SK-N-SH treated with all-trans-retinoic acid at 6 μM for 48 hours (cell line): Measurements from ENCODE around the gene IL4R.

ENCODE experiments used
- ATAC-seq: fragments of 200-7000 bp; cut with Tn5 transposase; 3 replicates; pipeline ENCODE4 v1.9.1; 2020; ENCODE audit warnings: mild to moderate bottlenecking, moderate library complexity
- ARNTL ChIP-seq: fragments of 450-650 bp; formaldehyde crosslinking; IDR thresholded peaks from 2 replicates; pipeline ENCODE4 v1.5.0; 2020; ENCODE audit warnings: low read depth, mild to moderate bottlenecking, moderate library complexity, borderline replicate concordance
- BACH2 ChIP-seq: fragments of 250-450 bp; sonication (Bioruptor Pico); IDR thresholded peaks from 2 replicates; pipeline ENCODE4 v1.9.0; 2021; ENCODE audit warnings: mild to moderate bottlenecking, borderline replicate concordance
- ESRRG ChIP-seq: fragments of 250-450 bp; sonication (Bioruptor Pico); IDR thresholded peaks from 2 replicates; pipeline ENCODE4 v1.6.1; 2021; ENCODE audit warnings: mild to moderate bottlenecking
- ISL1 ChIP-seq: fragments of 250-450 bp; sonication (Bioruptor Pico); IDR thresholded peaks from 2 replicates; pipeline ENCODE4 v2.1.2; 2022; ENCODE audit warnings: mild to moderate bottlenecking, moderate library complexity
- OSR1 ChIP-seq: fragments of 250-450 bp; sonication (Bioruptor Pico); IDR thresholded peaks from 2 replicates; pipeline ENCODE4 v1.8.0; 2022; ENCODE audit warnings: moderate library complexity, mild to moderate bottlenecking, inconsistent platforms
- POU6F1 ChIP-seq: fragments of 250-450 bp; sonication (Bioruptor Pico); IDR thresholded peaks from 2 replicates; pipeline ENCODE4 v1.8.0; 2021; ENCODE audit warnings: low read depth, mild to moderate bottlenecking, moderate library complexity, borderline replicate concordance
- RARB ChIP-seq: fragments of 250-450 bp; sonication (Bioruptor Pico); IDR thresholded peaks from 2 replicates; pipeline ENCODE4 v1.8.0; 2021; ENCODE audit warnings: mild to moderate bottlenecking, moderate library complexity
- SNAI2 ChIP-seq: fragments of 250-450 bp; sonication (Bioruptor Pico); IDR thresholded peaks from 2 replicates; pipeline ENCODE4 v1.5.0; 2020; ENCODE audit warnings: mild to moderate bottlenecking, moderate library complexity
- TOX ChIP-seq: fragments of 250-450 bp; sonication (Bioruptor Pico); IDR thresholded peaks from 2 replicates; pipeline ENCODE4 v1.8.0; 2021; ENCODE audit warnings: mild to moderate bottlenecking, moderate library complexity, borderline replicate concordance
- ZFP3 ChIP-seq: fragments of 250-450 bp; sonication (Bioruptor Pico); IDR thresholded peaks from 2 replicates; pipeline ENCODE4 v1.5.0; 2020; ENCODE audit warnings: mild to moderate bottlenecking, moderate library complexity
- ZNF565 ChIP-seq: fragments of 450-650 bp; formaldehyde crosslinking; conservative IDR thresholded peaks from 2 replicates; pipeline ENCODE4 v1.5.0; 2020; ENCODE audit warnings: low read depth, mild to moderate bottlenecking, moderate library complexity
- ZNF8 ChIP-seq: fragments of 450-650 bp; formaldehyde crosslinking; IDR thresholded peaks from 2 replicates; pipeline ENCODE4 v1.5.0; 2020; ENCODE audit warnings: mild to moderate bottlenecking, moderate library complexity
- TF ChIP-seq, protein P1 (sequence below): fragments of 250-450 bp; sonication (Bioruptor Pico); IDR thresholded peaks from 2 replicates; pipeline ENCODE4 v1.5.1; 2021; ENCODE audit warnings: mild to moderate bottlenecking, moderate library complexity
- TF ChIP-seq, protein P2 (sequence below): fragments of 250-450 bp; sonication (Bioruptor Pico); IDR thresholded peaks from 2 replicates; pipeline ENCODE4 v1.5.1; 2020; ENCODE audit warnings: low read depth, mild to moderate bottlenecking, moderate library complexity
- TF ChIP-seq, protein P3 (sequence below): fragments of 250-450 bp; sonication (Bioruptor Pico); IDR thresholded peaks from 2 replicates; pipeline ENCODE4 v1.5.0; 2020; ENCODE audit warnings: mild to moderate bottlenecking, moderate library complexity

The IL4R gene

DNA sequence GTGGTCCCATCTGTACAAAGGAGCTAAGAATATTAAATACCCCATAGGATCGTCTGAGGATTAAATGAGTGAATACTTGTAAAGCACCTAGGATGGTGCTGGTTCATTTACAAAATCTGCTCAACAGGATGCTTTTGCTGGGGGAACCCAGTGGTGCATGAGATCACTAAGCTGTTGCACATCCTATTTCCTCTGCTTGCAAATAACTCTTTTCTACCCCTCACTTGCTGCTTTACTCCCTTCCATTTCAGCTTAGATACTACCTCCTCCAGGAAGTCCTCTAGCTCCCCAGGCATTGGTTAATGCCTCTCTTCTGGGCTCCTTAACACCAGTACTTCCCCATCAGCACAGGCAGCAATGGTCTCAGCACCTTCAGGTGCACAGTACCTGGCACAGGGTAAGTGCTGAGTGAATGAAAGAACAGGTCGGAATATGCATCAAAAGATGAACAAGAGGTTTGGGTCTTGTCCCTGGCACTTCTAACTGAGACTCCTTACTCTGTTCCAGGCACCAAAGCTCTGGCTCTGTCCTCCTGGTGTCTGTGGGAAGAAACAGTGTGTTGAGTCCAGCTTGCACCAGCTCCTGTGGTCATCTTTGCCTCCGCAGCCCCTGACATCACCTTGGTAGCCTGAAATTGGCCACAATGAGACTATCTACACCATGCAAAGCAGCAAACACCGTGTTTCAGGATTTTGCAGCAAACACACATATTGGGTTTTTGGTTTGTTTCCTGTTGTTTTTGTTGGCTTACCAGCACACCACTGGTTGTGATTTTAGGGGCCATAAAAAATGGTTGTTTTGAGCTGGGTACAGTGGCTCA lies 64.1 kb downstream of the IL4R start (continued):
- TF ChIP-seq ISL1 (CRISPR knock-in tag), result no peak
- TF ChIP-seq ZNF8 (CRISPR knock-in tag), result no peak
- TF ChIP-seq TOX (CRISPR knock-in tag), result no peak
- TF ChIP-seq SNAI2 (CRISPR knock-in tag), result no peak
- TF ChIP-seq, protein P1, sequence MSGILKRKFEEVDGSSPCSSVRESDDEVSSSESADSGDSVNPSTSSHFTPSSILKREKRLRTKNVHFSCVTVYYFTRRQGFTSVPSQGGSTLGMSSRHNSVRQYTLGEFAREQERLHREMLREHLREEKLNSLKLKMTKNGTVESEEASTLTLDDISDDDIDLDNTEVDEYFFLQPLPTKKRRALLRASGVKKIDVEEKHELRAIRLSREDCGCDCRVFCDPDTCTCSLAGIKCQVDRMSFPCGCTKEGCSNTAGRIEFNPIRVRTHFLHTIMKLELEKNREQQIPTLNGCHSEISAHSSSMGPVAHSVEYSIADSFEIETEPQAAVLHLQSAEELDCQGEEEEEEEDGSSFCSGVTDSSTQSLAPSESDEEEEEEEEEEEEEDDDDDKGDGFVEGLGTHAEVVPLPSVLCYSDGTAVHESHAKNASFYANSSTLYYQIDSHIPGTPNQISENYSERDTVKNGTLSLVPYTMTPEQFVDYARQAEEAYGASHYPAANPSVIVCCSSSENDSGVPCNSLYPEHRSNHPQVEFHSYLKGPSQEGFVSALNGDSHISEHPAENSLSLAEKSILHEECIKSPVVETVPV (CRISPR knock-in tag), result no peak
- TF ChIP-seq, protein P2, sequence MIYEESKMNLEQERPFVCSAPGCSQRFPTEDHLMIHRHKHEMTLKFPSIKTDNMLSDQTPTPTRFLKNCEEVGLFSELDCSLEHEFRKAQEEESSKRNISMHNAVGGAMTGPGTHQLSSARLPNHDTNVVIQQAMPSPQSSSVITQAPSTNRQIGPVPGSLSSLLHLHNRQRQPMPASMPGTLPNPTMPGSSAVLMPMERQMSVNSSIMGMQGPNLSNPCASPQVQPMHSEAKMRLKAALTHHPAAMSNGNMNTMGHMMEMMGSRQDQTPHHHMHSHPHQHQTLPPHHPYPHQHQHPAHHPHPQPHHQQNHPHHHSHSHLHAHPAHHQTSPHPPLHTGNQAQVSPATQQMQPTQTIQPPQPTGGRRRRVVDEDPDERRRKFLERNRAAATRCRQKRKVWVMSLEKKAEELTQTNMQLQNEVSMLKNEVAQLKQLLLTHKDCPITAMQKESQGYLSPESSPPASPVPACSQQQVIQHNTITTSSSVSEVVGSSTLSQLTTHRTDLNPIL (CRISPR knock-in tag), result no peak
- TF ChIP-seq RARB (CRISPR knock-in tag), result no peak

- TF ChIP-seq, protein P3, sequence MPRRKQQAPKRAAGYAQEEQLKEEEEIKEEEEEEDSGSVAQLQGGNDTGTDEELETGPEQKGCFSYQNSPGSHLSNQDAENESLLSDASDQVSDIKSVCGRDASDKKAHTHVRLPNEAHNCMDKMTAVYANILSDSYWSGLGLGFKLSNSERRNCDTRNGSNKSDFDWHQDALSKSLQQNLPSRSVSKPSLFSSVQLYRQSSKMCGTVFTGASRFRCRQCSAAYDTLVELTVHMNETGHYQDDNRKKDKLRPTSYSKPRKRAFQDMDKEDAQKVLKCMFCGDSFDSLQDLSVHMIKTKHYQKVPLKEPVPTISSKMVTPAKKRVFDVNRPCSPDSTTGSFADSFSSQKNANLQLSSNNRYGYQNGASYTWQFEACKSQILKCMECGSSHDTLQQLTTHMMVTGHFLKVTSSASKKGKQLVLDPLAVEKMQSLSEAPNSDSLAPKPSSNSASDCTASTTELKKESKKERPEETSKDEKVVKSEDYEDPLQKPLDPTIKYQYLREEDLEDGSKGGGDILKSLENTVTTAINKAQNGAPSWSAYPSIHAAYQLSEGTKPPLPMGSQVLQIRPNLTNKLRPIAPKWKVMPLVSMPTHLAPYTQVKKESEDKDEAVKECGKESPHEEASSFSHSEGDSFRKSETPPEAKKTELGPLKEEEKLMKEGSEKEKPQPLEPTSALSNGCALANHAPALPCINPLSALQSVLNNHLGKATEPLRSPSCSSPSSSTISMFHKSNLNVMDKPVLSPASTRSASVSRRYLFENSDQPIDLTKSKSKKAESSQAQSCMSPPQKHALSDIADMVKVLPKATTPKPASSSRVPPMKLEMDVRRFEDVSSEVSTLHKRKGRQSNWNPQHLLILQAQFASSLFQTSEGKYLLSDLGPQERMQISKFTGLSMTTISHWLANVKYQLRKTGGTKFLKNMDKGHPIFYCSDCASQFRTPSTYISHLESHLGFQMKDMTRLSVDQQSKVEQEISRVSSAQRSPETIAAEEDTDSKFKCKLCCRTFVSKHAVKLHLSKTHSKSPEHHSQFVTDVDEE (CRISPR knock-in tag), result no peak
- TF ChIP-seq, protein P1 (CRISPR knock-in tag), result no peak
- no peak for TF ChIP-seq ARNTL
- no peak for TF ChIP-seq TOX (CRISPR knock-in tag)
- TF ChIP-seq ESRRG (CRISPR knock-in tag), result no peak
- TF ChIP-seq ZNF565, result no peak
- no peak for TF ChIP-seq ISL1 (CRISPR knock-in tag)
- no peak for TF ChIP-seq ZFP3 (CRISPR knock-in tag)
- TF ChIP-seq, protein P2 (CRISPR knock-in tag), result no peak
- no peak for TF ChIP-seq BACH2 (CRISPR knock-in tag)
- TF ChIP-seq OSR1 (CRISPR knock-in tag), result no peak
- no peak for TF ChIP-seq SNAI2 (CRISPR knock-in tag)
- TF ChIP-seq, all 23 proteins: peak for 0
- no peak for ATAC-seq
These were observed 65.2 kb downstream of the IL4R start for GRCh38 chr16:27378871-27379481.

DNA sequence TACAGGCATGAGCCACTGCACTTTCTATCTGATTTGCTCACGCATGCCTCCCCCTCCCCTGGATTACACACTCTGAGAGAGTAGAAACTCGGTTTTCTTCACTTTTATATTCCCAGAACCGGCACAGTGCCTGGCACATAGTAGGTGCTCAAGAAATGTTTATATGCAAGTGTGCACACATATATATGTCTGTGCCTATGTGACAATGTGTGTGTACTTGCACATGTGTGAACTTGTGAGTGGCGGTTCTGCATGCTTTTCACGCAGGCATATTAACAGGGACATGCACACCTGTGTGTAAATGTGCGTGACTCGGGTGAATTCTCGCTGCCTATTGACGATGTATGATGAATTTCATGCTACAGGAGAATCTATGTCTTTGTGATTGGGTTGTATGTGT lies 66.1 kb downstream of the IL4R start:
- no peak for ATAC-seq
- no peak for TF ChIP-seq POU6F1 (CRISPR knock-in tag)
- TF ChIP-seq ZNF565, result no peak
- no peak for TF ChIP-seq ZFP3 (CRISPR knock-in tag)
- no peak for TF ChIP-seq ESRRG (CRISPR knock-in tag)
